GM21825 (cell line): Measurements from ENCODE around the gene TBC1D22A.

Source experiments
- ATAC-seq: cut with Tn5 transposase; IDR thresholded peaks from one replicate; pipeline ENCODE4 v1.9.1; 2021; ENCODE audit warnings: mild to moderate bottlenecking, moderate library complexity; ENCODE audit not compliant: unreplicated experiment

Gene TBC1D22A

GRCh38 chr22:47144076-47144765 is 381.8 kb downstream of the TBC1D22A start:
- no peak for ATAC-seq

- no peak for ATAC-seq
Measured at GRCh38 chr22:47144791-47145425, 382.5 kb downstream of the TBC1D22A start.

GRCh38 chr22:47145883-47146282 is 383.4 kb downstream of the TBC1D22A start:
- ATAC-seq = no peak

GRCh38 chr22:47146391-47146790 is 383.9 kb downstream of the TBC1D22A start:
- no peak for ATAC-seq

GRCh38 chr22:47146941-47147340 is 384.5 kb downstream of the TBC1D22A start:
- no peak for ATAC-seq

GRCh38 chr22:47147572-47147971 is 385.1 kb downstream of the TBC1D22A start:
- ATAC-seq = no peak

- ATAC-seq = no peak
Measured at GRCh38 chr22:47148510-47148909, 386.1 kb downstream of the TBC1D22A start.

DNA sequence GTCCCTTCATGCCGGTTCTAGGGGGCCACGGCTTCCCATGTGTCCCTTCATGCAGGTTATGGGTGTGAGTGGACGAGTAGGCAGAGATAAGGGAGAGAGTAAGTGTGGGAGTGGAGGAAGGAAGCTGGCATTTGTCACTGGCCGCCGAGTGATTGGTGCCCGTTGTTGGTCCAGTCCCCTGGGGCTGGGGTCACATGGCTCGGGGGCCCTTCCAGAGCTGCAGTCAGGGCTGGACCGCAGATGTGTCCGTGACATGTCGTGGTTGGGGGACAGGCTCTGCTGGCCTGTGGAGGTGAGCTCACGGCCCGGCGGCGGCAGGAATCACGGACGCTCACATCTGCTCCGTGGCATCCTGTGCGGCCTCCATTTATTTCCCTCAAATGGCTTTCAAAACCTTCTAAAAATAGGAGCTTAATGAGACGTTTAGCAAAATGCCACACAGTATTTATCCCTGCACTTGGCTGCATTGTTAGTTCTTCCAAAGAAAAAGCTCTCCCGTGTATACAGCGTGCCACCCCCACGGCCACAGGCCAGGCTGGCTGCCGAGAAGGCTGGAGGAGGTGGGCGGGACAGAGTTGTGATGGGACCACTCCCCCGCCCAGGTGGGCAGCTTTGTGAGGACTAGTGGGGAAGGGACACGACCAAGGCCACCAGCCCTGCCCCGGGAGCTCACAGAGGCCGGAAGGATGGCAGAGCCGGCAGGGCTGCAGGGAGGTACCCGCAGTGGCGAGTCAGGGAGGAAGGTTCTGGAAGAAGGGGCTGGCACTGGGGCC is 386.7 kb downstream of the TBC1D22A start:
- ATAC-seq = no peak

DNA sequence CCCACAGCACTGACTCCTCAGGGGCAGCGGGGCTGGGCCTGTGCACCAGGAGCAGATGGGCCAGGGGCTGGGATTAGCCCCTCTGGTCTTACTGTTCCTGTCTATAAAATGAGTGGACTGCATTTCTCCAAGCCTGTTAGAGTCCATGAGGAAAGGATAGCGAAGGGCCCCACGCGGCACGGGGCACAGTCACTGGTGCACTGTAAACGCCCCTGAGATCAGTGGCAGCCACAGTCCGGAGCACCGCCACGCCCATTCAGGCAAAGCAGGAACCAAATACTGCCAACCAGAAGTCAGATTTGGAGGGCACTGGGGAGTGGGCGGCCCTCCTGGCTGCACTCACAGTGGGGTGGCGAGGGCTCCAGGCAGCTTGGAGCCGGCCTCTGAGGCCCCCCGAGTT is 387.5 kb downstream of the TBC1D22A start:
- no peak for ATAC-seq

GRCh38 chr22:47150426-47150825 is 388.0 kb downstream of the TBC1D22A start:
- no peak for ATAC-seq

- no peak for ATAC-seq
Measured at GRCh38 chr22:47151064-47151463, 388.6 kb downstream of the TBC1D22A start.

- ATAC-seq = no peak
Measured at GRCh38 chr22:47151490-47151889, 389.0 kb downstream of the TBC1D22A start.

DNA sequence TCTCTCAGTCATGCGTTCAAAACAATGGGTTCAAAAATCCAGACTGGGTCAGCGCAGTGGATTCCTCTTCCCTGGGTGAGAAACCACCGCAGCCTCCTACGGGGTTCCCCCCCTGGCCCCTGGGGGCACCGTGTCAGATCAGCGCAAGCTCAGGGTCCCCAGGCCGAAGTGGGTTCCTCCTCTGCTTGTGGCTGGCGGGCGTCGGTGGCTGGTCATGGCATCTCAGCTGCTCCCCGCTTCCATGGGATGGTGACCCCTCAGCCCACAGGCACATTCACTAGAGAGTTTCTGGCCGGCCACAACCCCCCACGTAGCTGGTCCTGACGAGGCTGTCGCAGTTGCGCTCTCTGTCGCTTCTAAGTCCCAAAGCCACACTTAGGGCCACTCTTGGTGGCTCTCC is 389.8 kb downstream of the TBC1D22A start:
- ATAC-seq = no peak

DNA sequence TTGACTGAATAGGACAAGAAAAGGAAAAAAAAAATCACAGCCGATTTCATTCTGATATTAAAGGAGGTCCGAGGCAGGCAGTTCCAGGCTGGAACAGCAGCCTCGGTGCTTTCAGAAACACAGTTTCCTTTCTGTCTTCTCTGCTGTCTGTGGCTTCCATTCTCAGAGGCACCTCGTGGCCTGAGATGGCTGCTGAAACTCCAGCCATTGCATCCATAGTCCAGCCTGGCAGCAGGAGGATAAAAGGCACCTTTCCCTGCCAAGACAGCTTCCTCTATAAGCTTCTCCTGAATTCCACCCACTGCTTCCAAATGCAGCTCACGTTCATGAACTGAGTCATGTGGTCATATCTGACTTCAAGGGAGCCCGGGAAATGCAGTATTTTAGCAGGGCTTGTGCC is 390.5 kb downstream of the TBC1D22A start:
- no peak for ATAC-seq

GRCh38 chr22:47153854-47154525 is 391.5 kb downstream of the TBC1D22A start:
- ATAC-seq = no peak

DNA sequence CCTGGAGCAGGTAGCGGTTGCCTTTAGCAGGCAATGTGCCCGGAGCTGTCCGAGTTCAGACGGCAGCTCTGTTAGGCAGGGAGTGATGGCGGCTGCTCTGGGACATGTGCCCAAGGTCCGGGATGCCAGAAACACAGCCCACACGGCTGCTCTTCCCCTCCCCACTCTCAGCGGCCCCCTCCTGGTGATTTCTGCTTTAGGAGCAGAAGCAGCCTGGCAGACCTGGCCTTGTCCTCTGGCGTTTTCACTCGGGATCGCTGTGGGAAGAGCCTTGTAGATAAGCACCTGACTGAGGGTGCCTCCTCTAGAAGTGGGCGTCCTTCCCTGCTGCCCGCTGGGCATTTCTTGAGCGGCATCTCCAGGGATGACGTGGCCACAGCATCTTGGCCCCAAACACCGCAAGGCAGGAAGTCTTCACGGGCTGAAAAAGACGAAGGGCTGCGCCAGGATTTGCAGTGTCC is 392.2 kb downstream of the TBC1D22A start:
- ATAC-seq = no peak

- no peak for ATAC-seq
Measured at GRCh38 chr22:47155131-47155885, 392.9 kb downstream of the TBC1D22A start.

GRCh38 chr22:47155912-47156311 is 393.5 kb downstream of the TBC1D22A start:
- ATAC-seq = no peak

DNA sequence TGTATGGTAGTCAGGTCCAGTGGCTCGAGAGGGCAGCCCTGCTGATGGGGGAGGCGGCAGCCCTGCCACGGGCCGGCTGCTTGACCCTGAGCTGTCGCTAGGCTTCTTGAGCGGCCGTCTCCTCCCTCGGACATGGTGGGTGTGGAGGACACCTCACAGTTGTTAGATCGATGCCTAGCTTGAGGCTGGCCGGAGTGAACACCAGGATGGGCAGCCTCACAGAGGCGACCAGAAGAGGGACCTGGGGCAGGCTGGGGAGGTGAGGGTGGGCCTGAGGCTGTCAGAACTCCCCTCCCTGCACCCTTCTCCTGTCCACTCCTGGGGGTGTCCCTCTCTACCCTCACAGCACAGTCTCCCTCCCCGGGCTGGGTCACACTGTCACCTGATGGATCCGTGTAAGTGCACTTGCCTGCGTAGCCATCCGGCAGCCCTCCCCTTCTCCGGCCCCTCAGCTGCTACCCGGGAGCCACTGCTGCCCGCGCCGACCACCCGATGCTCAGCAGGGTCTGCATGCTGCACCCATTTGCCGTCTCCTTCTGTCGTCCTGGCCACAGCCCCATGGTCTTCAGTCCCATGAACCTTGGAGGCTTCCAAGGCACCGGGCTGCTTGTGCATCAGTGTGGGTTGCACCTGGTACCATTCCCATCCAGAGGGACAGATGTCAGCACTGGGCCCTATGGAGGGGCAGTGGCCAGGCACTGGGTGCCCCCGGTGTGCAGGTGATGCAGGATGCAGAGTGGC is 394.1 kb downstream of the TBC1D22A start:
- no peak for ATAC-seq

- no peak for ATAC-seq
Measured at GRCh38 chr22:47157093-47157420, 394.6 kb downstream of the TBC1D22A start.
